Endometrial microvascular endothelial cells (primary cell): ENCODE data around the gene LRRC41. TPM values are rescaled to one million over a fixed set of nuclear protein-coding genes. Genes with fewer than 3 reads are reported as not detected.
"Not testable (repeated sequence)": the region's sequence is repeated elsewhere in the genome, so short reads cannot be mapped to it uniquely, and the experiment has no call there.

Experiments used
- in situ Hi-C: cut with HindIII; loops from 2 replicates; pipeline ENCODE4 v1.10.0; 2017; ENCODE audit warnings: low sequenced_read_pairs, low pct_unique_long_range_greater_than_20kb; ENCODE audit errors: inconsistent ontology term
- total RNA-seq: library from RNA; depleted of rRNA; stranded (reverse); fragments of >200 nt; gene quantifications from one replicate; pipeline ENCODE4 v1.2.3, GENCODE V29; 2015; ENCODE audit errors: inconsistent ontology term

LRRC41 gene
- total RNA-seq, 1 donor from 2014 or later: 106 TPM

DNA sequence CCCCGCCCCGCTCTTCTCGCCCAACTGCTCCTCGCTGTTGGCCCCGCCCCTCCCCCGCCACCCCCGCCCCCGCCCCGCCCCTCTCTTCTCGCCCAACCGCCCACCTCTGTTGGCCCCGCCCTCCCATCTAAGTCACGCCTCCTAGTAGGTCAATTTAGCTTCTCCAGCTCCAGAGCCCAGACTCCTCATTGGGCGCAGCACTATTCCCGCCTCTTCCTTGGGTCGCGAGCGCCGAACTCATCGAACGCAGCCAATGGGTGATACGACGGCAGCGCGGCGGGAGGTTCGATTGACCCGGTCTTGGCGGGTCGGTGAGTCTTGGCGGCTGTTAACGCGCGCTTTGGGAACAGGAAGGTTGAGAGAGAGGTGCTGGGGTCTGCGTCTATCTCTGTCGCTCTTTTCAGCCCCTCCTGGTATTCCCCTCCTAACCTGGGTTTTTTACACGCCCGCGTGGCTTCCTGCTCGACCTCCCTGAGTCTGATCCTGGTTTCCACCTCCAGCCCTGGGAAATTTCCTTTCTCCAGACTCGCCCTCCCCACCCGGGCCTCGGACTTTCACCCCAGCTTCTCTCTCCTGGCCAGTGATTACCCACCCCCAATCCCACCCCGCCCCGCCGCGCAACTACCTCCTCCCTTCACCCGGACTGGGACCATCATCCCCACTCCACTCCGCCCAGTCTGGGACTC lies 55.8 kb downstream of the LRRC41 start, which contains the start of gene RAD54L:
TSS of gene RAD54L (plus strand) at position 328 of the 686 bp plus-strand sequence. CDS start 643 bp downstream, outside the sequence.
- in situ Hi-C loops: no loop called here

DNA sequence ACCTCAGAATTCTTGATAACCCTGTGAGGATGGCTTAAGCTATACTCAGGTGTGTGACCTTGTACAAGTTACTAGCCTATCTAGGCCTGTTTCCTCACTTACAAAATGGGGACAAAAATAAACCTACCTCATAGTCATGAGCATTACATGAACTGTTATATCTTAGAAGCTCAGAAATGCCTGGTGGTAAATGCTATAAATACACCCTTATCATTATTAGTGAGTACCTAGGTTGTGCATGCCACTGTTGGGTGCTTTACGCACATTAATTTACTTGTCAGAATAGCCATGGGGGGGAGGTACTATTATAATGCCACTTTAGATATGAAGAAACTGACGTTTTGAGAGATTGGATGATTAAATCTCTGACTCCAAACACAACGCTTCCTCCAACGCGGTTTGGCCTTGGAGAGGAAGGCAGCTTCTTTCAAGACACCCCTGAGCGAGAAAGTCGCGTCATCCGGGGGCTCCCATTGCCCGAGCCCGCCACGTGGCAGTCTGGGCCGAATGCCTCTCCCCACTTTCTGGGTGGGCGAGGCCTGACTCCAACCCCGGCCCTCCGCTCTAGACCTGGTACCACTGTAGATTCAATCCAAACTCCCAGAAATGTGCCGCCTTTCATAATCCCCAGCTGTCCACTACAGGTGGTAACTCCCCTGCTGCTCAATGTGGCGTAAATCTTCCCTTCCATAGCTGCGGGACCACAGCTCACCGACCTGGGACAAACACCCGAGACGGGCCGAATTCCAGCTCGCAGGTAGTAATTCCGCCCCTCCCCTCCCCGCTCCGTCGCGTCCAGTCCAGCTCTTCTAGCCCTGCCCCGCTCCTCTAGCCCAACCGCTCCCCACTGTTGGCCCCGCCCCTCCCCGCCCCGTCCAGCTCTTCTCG lies 56.6 kb downstream of the LRRC41 start:
- in situ Hi-C loops: no loop called here

GRCh38 chr1:46246136-46246535 lies 57.3 kb downstream of the LRRC41 start:
- in situ Hi-C loops: not testable (repeated sequence)

- in situ Hi-C loops: no loop called here
These were observed 58.6 kb downstream of the LRRC41 start for GRCh38 chr1:46244656-46245371.

- in situ Hi-C loops: not testable (repeated sequence)
These were observed 59.6 kb downstream of the LRRC41 start for GRCh38 chr1:46243831-46244230.

DNA sequence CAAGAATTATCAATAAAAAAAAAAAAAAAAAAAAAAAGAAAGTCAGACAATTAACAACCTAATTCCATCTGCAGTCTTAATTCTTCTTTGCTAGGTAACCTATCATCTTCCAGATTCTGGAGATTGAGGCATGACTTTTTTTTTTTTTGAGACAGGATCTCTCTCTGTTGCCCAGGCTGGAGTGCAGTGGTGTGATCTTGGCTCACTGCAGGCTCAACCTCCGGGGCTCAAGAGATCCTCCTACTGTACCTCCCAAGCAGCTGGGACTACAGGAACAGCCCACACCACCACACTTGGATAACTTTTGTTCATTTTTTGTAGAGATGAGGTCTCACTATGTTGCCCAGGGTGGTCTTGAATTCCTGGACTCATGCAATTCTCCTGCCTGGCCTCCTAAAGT lies 60.5 kb downstream of the LRRC41 start:
- in situ Hi-C loops: no loop called here

DNA sequence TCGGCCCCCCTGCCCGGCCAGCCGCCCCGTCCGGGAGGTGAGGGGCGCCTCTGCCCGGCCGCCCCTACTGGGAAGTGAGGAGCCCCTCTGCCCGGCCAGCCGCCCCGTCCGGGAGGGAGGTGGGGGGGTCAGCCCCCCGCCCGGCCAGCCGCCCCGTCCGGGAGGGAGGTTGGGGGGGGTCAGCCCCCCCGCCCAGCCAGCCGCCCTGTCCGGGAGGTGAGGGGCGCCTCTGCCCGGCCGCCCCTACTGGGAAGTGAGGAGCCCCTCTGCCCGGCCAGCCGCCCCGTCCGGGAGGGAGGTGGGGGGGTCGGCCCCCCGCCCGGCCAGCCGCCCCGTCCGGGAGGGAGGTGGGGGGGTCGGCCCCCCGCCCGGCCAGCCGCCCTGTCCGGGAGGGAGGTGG lies 61.7 kb downstream of the LRRC41 start:
- in situ Hi-C loops: not testable (repeated sequence)

DNA sequence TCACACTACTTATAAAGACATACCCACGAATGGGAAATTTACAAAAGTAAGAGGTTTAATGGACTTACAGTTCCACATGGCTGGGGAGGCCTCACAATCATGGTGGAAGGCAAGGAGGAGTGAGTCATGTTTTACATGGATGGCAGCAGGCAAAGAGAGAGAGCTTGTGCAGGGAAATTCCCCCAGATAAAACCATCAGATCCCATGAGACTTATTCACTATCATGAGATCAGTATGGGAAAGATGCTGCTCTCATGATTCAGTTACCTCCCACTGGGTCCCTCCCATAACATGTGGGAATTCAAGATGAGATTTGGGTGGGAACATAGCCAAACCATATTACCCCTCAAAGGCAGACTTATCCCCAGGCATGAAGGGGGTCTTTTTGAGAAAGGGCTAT lies 64.6 kb downstream of the LRRC41 start:
- in situ Hi-C loops: not testable (repeated sequence)

GRCh38 chr1:46236882-46237281 lies 66.5 kb downstream of the LRRC41 start:
- in situ Hi-C loops: no loop called here

GRCh38 chr1:46231231-46231630 lies 72.2 kb downstream of the LRRC41 start:
- in situ Hi-C loops: not testable (repeated sequence)

Other genes starting within 250 kb of the LRRC41 start
- 19.2 TPM for gene PIK3R3, start 171.0 kb downstream of the LRRC41 start, total RNA-seq
- 1.4 TPM for gene TSPAN1, start 128.5 kb downstream of the LRRC41 start, total RNA-seq
- gene P3R3URF, start 127.1 kb downstream of the LRRC41 start, total RNA-seq: not detected
- 67.0 TPM for gene POMGNT1, start 105.2 kb downstream of the LRRC41 start, total RNA-seq
- 1.3 TPM for gene LURAP1, start 100.3 kb downstream of the LRRC41 start, total RNA-seq
- 11.2 TPM for gene RAD54L, start 55.9 kb downstream of the LRRC41 start, total RNA-seq
- gene UQCRH, start 82 bp upstream of the LRRC41 start, total RNA-seq: 478 TPM
- gene NSUN4, start 37.2 kb upstream of the LRRC41 start, total RNA-seq: 19.7 TPM
- gene FAAH, start 90.7 kb upstream of the LRRC41 start, total RNA-seq: not detected
- gene DMBX1, start 186.2 kb upstream of the LRRC41 start, total RNA-seq: not detected
- gene KNCN, start 248.0 kb upstream of the LRRC41 start, total RNA-seq: not detected